NCI-H345 treated with DMSO at 0.1 percent for 48 hours (cell line): ENCODE results near the gene ACOX1.

Experiments
- DNase-seq: peaks from one replicate; lab custom pipeline; 2025; ENCODE audit not compliant: unreplicated experiment; lab: John Stamatoyannopoulos, UW

ACOX1 gene

DNA sequence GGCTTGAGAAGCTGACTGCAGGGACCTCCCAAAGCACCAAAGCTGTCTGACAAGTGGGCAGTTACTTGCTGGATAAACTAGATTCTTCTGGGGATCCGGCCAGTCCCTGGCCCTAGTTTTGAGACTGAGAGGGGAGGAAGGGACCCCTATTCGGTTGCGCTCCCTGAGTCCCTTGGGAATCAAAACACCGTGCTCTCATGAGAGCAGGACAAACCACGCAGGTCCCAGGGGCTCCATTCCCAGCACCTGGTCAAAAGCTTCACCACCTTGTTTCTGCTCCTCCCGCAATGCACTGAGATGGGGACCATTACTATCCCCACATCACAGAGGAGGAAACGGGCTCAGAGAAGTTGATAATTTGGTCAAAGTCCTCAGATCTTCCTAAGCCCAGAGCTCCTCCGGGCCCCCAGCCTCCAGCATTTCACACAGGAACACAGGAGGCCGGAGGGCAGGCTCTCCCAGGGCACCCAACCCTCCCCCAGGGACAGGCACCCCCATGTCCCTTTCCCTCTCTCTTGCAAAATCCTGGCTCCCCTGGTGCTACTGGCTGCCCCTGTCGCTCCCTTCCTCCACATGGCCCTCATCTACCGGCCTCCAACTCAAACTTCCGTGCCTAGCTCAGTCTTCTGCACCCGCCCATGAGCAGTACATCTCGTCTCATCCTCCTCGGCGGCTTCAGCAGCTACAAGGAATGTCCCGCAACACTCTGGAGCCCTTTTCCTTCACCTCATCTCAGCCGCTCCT lies 85.5 kb downstream of the ACOX1 start:
- DNase-seq = no peak

GRCh38 chr17:75892556-75893224 lies 86.3 kb downstream of the ACOX1 start:
- DNase-seq = no peak

- no peak for DNase-seq
These were observed 87.1 kb downstream of the ACOX1 start for GRCh38 chr17:75891605-75892555.
